H9 (cell line): Measurements from ENCODE around the gene STARD7. TPM values are rescaled to one million over a fixed set of nuclear protein-coding genes. Genes with fewer than 3 reads are reported as not detected.

ENCODE experiments used
- DNase-seq: peaks from one replicate; pipeline ENCODE4 v3.0.0-alpha.2; 2017
- H2AFZ ChIP-seq: one replicate; pipeline ENCODE4 v1.6.1; 2013; ENCODE audit warnings: mild to moderate bottlenecking, low read length, control low read depth, moderate library complexity
- H2AK5ac ChIP-seq: 2 replicates; pipeline ENCODE4 v1.6.1; 2013; ENCODE audit warnings: low read length, control low read depth, mixed read lengths; ENCODE audit not compliant: insufficient read length
- H2BK120ac ChIP-seq: one replicate; pipeline ENCODE4 v1.6.1; 2013; ENCODE audit warnings: low read depth, mild to moderate bottlenecking, low read length, control low read depth, inconsistent platforms; ENCODE audit not compliant: poor library complexity, severe bottlenecking
- H2BK12ac ChIP-seq: 2 replicates; pipeline ENCODE4 v1.6.1; 2013; ENCODE audit warnings: low read length, control low read depth, mixed read lengths, low read depth; ENCODE audit not compliant: insufficient read length
- H2BK15ac ChIP-seq: 2 replicates; pipeline ENCODE4 v1.6.1; 2013; ENCODE audit warnings: low read depth, low read length, control low read depth
- H2BK20ac ChIP-seq: one replicate; pipeline ENCODE4 v1.6.1; 2013; ENCODE audit warnings: low read depth, mild to moderate bottlenecking, low read length, control low read depth, inconsistent platforms; ENCODE audit not compliant: poor library complexity, severe bottlenecking
- H2BK5ac ChIP-seq: 2 replicates; pipeline ENCODE4 v1.6.1; 2013; ENCODE audit warnings: low read length, control low read depth, mixed read lengths; ENCODE audit not compliant: insufficient read length
- H3K14ac ChIP-seq: 2 replicates; pipeline ENCODE4 v1.6.1; 2013; ENCODE audit warnings: low read length, control low read depth; ENCODE audit not compliant: insufficient read depth
- H3K18ac ChIP-seq: 2 replicates; pipeline ENCODE4 v1.6.1; 2013; ENCODE audit warnings: low read depth, mild to moderate bottlenecking, mixed read lengths, low read length, control low read depth; ENCODE audit not compliant: insufficient read length
- H3K23ac ChIP-seq: 2 replicates; pipeline ENCODE4 v1.6.1; 2013; ENCODE audit warnings: low read length, control low read depth, mixed read lengths, low read depth; ENCODE audit not compliant: insufficient read length
- H3K23me2 ChIP-seq: 2 replicates; pipeline ENCODE4 v1.6.1; 2013; ENCODE audit warnings: low read depth, mild to moderate bottlenecking, mixed read lengths, low read length, control low read depth; ENCODE audit not compliant: insufficient read length, poor library complexity, severe bottlenecking
- H3K27ac ChIP-seq: 2 replicates; pipeline ENCODE4 v1.5.1; 2013; ENCODE audit warnings: low read length, control low read depth, mixed read lengths, low read depth; ENCODE audit not compliant: insufficient read length
- H3K27me3 ChIP-seq: 2 replicates; pipeline ENCODE4 v1.6.1; 2013; ENCODE audit warnings: low read length, control low read depth, inconsistent platforms; ENCODE audit not compliant: insufficient read depth
- H3K4ac ChIP-seq: 2 replicates; pipeline ENCODE4 v1.6.1; 2013; ENCODE audit warnings: low read depth, mild to moderate bottlenecking, control low read depth, inconsistent platforms, low read length, moderate library complexity
- H3K4me1 ChIP-seq: 2 replicates; pipeline ENCODE4 v1.6.1; 2013; ENCODE audit warnings: low read length, control low read depth, inconsistent platforms; ENCODE audit not compliant: insufficient read depth
- H3K4me2 ChIP-seq: 2 replicates; pipeline ENCODE4 v1.6.1; 2013; ENCODE audit warnings: low read length, control low read depth, mixed read lengths; ENCODE audit not compliant: insufficient read length, insufficient read depth
- H3K56ac ChIP-seq: 2 replicates; pipeline ENCODE4 v1.6.1; 2013; ENCODE audit warnings: low read depth, mild to moderate bottlenecking, mixed read lengths, low read length, control low read depth; ENCODE audit not compliant: insufficient read length
- H3K79me1 ChIP-seq: 2 replicates; pipeline ENCODE4 v1.6.1; 2013; ENCODE audit warnings: low read depth, mild to moderate bottlenecking, moderate library complexity, low read length, control low read depth, inconsistent platforms; ENCODE audit not compliant: insufficient read depth, poor library complexity, severe bottlenecking
- H3K79me2 ChIP-seq: 2 replicates; pipeline ENCODE4 v1.6.1; 2013; ENCODE audit warnings: low read length, control low read depth, inconsistent platforms; ENCODE audit not compliant: insufficient read depth
- H3K9ac ChIP-seq: 2 replicates; pipeline ENCODE4 v1.6.1; 2013; ENCODE audit warnings: low read length, control low read depth, mixed read lengths; ENCODE audit not compliant: insufficient read length; ENCODE audit errors: extremely low read depth
- H3K9me3 ChIP-seq: one replicate; pipeline ENCODE4 v1.6.1; 2013; ENCODE audit warnings: low read depth, low read length, inconsistent platforms; ENCODE audit not compliant: control insufficient read depth
- H3T11ph ChIP-seq: one replicate; pipeline ENCODE4 v1.6.1; 2013; ENCODE audit warnings: mild to moderate bottlenecking, low read length, control low read depth, inconsistent platforms
- H4K20me1 ChIP-seq: one replicate; pipeline ENCODE4 v1.6.1; 2013; ENCODE audit not compliant: control insufficient read depth, insufficient read length, insufficient read depth
- H4K5ac ChIP-seq: 2 replicates; pipeline ENCODE4 v1.6.1; 2013; ENCODE audit warnings: low read depth, mild to moderate bottlenecking, mixed read lengths, low read length, control low read depth; ENCODE audit not compliant: insufficient read length
- H4K8ac ChIP-seq: replicated peaks from 2 replicates; pipeline ENCODE4 v1.6.1; 2013; ENCODE audit warnings: low read length, control low read depth, mixed read lengths, low read depth; ENCODE audit not compliant: insufficient read length
- H4K91ac ChIP-seq: 2 replicates; pipeline ENCODE4 v1.6.1; 2013; ENCODE audit warnings: low read depth, mild to moderate bottlenecking, moderate library complexity, mixed read lengths, low read length, control low read depth; ENCODE audit not compliant: insufficient read length
- H3K27ac Mint-ChIP-seq, 3 experiments: 2 replicates in 2 of 3; 3 replicates in 1 of 3; pipeline ENCODE4 v1.8.0; 2020 to 2021; ENCODE audit warnings: mixed read lengths in 3 of 3, mild to moderate bottlenecking in 1 of 3, moderate library complexity in 1 of 3
- H3K27me3 Mint-ChIP-seq: 2 replicates; pipeline ENCODE4 v1.8.0; 2021; ENCODE audit warnings: low read depth, mild to moderate bottlenecking, moderate library complexity, mixed read lengths
- H3K36me3 Mint-ChIP-seq, 3 experiments: 2 replicates in 2 of 3; 3 replicates in 1 of 3; pipeline ENCODE4 v1.8.0; 2020 to 2021; ENCODE audit warnings: low read depth in 3 of 3, mixed read lengths in 3 of 3; ENCODE audit not compliant: insufficient read depth in 1 of 3
- H3K4me1 Mint-ChIP-seq, 2 experiments: 2 replicates each; pipeline ENCODE4 v1.8.0; 2020; ENCODE audit warnings: mixed read lengths in 2 of 2
- H3K4me3 Mint-ChIP-seq, 2 experiments: 2 replicates in 1 of 2; 3 replicates in 1 of 2; pipeline ENCODE4 v1.8.0; 2020 to 2021; ENCODE audit warnings: mild to moderate bottlenecking in 2 of 2, mixed read lengths in 2 of 2, moderate library complexity in 1 of 2
- H3K9me3 Mint-ChIP-seq, 2 experiments: 2 replicates in 1 of 2; 3 replicates in 1 of 2; pipeline ENCODE4 v1.8.0; 2020; ENCODE audit warnings: mild to moderate bottlenecking in 2 of 2, mixed read lengths in 2 of 2, moderate library complexity in 1 of 2
- WGBS: extraction: QIAGEN DNeasy Blood & Tissue Kit; methylation state at CpG from one replicate; pipeline ENCODE4 v1.1.7; 2013; ENCODE audit warnings: missing lambda C conversion rate, low lambda C conversion rate, mixed read lengths; ENCODE audit not compliant: insufficient read length; ENCODE audit errors: extremely low coverage; 5-methylcytosine and 5-hydroxymethylcytosine counted together
- total RNA-seq: library from RNA; stranded (reverse); gene quantifications from 2 replicates; pipeline ENCODE4 v1.2.1, GENCODE V29; 2021
- TF ChIP-seq, protein P1 (sequence below): fragments of 200-600 bp; sonication (generic); conservative IDR thresholded peaks from 3 replicates; pipeline ENCODE4 v1.8.0; 2021; ENCODE audit warnings: antibody characterized with exemption, mild to moderate bottlenecking

Gene STARD7
- total RNA-seq, 1 experiment from 2014 or later, result 212 TPM

DNA sequence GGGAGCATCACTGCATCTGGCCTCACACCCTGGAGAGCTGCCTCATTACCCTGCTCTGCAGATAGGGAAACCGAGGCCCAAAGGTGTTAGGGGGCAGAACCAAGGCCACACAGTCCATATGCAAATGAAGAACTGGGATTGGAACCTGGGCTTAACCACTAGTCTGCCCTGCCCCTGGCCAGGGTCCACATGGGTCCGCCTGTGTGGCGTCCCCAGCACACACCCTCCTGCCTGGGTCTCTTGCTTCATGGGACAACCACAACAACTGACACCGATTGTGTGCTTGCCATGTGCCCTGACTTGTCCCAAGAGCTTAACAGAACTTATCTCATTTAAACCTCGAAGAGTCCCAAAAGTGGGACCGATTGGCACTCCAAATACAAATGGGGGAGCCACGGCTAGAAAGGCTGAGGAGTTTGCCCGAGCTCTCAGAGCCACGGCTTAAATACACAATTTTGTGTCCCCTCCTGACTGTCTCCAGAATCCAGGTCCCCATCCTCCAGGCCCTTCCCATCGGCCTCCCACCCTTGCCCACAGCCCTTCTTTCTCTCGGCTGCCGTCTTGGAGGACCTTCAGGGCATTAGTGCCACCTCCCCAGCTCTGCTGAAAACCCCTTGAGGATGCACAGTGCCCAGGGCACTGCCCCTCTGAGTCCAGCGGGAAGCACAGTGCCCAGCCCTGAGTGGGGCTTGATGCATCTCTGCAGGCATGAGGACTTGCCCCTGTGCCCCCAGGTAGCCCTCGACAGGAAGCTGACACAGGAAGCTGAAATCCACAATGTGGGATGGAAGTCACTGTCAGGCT lies 57.6 kb downstream of the STARD7 start:
- WGBS, result no CpG with 5 or more reads among the region's 14 CpGs
- H3K27ac Mint-ChIP-seq, result 0 out of 7 replicates have a peak overlapping the region, but pooled peaks of 1 of the 3 experiments have one; percentile 13
- Histone ChIP-seq H2BK15ac (no peak overlapping the region), H3K56ac (no peak overlapping the region), H2AK5ac (no peak overlapping the region), H3K23me2 (no peaks in the 10 kb centered on the region), H4K91ac (no peak overlapping the region), H3K4me1 (no peaks in the 10 kb centered on the region; the same call in 1 of the 2 replicates), H3K9me3 (no peaks in the 10 kb centered on the region), H3T11ph (no peak overlapping the region), H4K20me1 (no peaks in the 10 kb centered on the region), H2BK20ac (no peak overlapping the region), H3K4me2 (no peak overlapping the region), H3K79me2 (no peaks in the 10 kb centered on the region), H3K14ac (no peak overlapping the region), H3K27ac (no peak overlapping the region), H3K4ac (no peak overlapping the region), H2BK120ac (no peak overlapping the region), H4K5ac (no peak overlapping the region), H3K27me3 (no peaks in the 10 kb centered on the region; the same call in 1 of the 2 replicates), H4K8ac (no peak overlapping the region), H3K18ac (no peak overlapping the region), H3K9ac (no peak overlapping the region), H3K79me1 (no peaks in the 10 kb centered on the region), H2BK5ac (no peak overlapping the region), H2AFZ (no peak overlapping the region), H2BK12ac (no peak overlapping the region), H3K23ac (no peak overlapping the region)
- DNase-seq, result no peak
- H3K4me3 Mint-ChIP-seq, result no peak overlapping the region
- 0 out of 5 replicates have a peak, but pooled peaks cover 0 to 3% of the 10 kb centered on the region in 2 experiments for H3K9me3 Mint-ChIP-seq
- TF ChIP-seq, protein P1, sequence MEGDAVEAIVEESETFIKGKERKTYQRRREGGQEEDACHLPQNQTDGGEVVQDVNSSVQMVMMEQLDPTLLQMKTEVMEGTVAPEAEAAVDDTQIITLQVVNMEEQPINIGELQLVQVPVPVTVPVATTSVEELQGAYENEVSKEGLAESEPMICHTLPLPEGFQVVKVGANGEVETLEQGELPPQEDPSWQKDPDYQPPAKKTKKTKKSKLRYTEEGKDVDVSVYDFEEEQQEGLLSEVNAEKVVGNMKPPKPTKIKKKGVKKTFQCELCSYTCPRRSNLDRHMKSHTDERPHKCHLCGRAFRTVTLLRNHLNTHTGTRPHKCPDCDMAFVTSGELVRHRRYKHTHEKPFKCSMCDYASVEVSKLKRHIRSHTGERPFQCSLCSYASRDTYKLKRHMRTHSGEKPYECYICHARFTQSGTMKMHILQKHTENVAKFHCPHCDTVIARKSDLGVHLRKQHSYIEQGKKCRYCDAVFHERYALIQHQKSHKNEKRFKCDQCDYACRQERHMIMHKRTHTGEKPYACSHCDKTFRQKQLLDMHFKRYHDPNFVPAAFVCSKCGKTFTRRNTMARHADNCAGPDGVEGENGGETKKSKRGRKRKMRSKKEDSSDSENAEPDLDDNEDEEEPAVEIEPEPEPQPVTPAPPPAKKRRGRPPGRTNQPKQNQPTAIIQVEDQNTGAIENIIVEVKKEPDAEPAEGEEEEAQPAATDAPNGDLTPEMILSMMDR, result no peak
- H3K36me3 Mint-ChIP-seq, result peaks cover 0 to 4% (median 0%) of the 10 kb centered on the region in 3 experiments; a peak in 2 of 7 replicates
- peaks cover 17% of the 10 kb centered on the region for H3K27me3 Mint-ChIP-seq
- peaks cover 28 to 53% of the 10 kb centered on the region in 2 experiments for H3K4me1 Mint-ChIP-seq
